AG09319 (cell line): ENCODE data around the gene NDUFAF3.

ENCODE experiments used
- DNase-seq: peaks from one replicate; pipeline ENCODE4 v3.0.0-alpha.2; 2010; ENCODE audit warnings: low read depth; ENCODE audit errors: extremely low read depth
- TF ChIP-seq, protein P1 (sequence below): IDR thresholded peaks from 2 replicates; pipeline ENCODE4 v1.5.1; 2011; ENCODE audit warnings: low read depth, mild to moderate bottlenecking, inconsistent platforms, low read length, moderate library complexity

The NDUFAF3 gene

DNA sequence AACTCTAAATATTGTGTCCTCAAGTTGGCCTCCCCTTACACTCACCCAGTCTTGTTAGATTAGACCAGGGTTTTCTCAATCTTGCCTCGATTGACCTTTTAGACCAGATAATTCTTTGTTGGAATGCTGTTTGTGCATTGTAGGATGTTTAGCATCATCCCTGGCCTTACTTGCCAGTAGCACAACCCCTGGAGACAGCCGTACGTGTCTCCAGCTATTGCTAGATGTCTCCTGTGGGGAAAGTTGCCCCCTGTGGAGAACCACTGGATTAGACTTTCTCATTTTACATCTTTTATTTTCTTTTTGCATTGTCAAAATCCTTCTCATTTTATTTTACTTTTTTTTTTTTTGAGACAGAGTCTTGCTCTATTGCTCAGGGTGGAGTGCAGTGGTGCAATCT, 12.5 kb upstream of the NDUFAF3 start:
- no peak for DNase-seq
- TF ChIP-seq, protein P1, sequence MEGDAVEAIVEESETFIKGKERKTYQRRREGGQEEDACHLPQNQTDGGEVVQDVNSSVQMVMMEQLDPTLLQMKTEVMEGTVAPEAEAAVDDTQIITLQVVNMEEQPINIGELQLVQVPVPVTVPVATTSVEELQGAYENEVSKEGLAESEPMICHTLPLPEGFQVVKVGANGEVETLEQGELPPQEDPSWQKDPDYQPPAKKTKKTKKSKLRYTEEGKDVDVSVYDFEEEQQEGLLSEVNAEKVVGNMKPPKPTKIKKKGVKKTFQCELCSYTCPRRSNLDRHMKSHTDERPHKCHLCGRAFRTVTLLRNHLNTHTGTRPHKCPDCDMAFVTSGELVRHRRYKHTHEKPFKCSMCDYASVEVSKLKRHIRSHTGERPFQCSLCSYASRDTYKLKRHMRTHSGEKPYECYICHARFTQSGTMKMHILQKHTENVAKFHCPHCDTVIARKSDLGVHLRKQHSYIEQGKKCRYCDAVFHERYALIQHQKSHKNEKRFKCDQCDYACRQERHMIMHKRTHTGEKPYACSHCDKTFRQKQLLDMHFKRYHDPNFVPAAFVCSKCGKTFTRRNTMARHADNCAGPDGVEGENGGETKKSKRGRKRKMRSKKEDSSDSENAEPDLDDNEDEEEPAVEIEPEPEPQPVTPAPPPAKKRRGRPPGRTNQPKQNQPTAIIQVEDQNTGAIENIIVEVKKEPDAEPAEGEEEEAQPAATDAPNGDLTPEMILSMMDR = no peak

GRCh38 chr3:49012441-49013017, 9.4 kb upstream of the NDUFAF3 start:
- DNase-seq = no peak
- TF ChIP-seq, protein P1 = no peak

DNA sequence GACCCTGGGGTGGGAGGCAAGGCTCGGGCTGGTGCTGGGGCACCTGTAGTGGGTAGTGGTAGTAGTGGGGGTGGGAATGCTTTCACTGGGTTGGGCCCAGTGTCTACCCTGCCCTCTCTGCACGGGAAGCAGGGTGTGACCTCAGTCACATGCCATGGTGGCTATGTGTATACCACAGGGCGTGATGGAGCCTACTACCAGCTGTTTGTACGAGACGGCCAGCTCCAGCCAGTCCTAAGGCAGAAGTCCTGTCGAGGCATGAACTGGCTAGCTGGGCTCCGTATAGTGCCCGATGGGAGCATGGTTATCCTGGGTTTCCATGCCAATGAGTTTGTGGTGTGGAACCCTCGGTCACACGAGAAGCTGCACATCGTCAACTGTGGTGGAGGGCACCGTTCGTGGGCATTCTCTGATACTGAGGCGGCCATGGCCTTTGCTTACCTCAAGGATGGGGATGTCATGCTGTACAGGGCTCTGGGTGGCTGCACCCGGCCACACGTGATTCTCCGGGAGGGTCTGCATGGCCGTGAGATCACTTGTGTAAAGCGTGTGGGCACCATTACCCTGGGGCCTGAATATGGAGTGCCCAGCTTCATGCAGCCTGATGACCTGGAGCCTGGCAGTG, 8.7 kb upstream of the NDUFAF3 start:
- TF ChIP-seq, protein P1 = no peak
- DNase-seq = no peak

DNA sequence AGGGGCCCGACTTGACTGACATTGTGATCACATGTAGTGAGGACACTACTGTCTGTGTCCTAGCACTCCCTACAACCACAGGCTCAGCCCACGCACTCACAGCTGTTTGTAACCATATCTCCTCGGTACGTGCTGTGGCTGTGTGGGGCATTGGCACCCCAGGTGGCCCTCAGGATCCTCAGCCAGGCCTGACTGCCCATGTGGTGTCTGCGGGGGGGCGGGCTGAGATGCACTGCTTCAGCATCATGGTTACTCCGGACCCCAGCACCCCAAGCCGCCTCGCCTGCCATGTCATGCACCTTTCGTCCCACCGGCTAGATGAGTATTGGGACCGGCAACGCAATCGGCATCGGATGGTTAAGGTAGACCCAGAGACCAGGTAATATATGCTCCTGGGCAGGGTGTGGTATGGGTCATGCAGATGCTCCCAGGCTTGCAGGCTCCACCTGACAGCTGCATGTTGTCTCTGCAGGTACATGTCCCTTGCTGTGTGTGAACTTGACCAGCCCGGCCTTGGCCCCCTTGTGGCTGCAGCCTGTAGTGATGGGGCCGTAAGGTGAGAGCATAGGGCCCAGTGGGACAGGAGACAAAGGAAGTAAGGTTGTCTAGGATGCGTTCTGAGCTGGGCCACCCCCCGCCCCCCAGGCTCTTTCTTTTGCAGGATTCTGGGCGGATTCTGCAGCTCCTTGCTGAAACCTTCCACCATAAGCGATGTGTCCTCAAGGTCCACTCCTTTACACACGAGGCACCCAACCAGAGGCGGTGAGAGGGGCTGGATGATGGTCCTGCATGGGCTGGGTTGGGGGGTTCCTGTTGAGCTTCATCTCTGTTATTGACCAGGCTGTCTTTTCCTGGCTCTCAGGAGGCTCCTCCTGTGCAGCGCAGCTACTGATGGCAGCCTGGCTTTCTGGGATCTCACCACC, 7.9 kb upstream of the NDUFAF3 start:
- DNase-seq = no peak
- TF ChIP-seq, protein P1 = peak; percentile 58

DNA sequence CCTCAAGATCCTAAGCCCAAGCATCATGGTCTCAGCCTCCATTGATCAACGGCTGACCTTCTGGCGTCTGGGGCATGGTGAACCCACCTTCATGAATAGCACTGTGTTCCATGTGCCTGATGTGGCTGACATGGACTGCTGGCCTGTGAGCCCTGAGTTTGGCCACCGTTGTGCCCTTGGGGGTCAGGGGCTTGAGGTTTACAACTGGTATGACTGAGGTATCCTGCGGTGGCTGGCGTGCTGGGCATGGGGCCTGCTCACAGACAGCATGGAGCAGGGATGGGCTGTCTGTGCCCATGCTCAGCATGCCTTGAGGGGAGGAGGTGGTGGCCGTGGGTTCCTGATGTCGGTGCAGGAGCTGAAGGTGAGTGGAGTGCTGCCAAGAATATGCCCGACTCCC, 6.8 kb upstream of the NDUFAF3 start:
- TF ChIP-seq, protein P1 = no peak
- DNase-seq = no peak

DNA sequence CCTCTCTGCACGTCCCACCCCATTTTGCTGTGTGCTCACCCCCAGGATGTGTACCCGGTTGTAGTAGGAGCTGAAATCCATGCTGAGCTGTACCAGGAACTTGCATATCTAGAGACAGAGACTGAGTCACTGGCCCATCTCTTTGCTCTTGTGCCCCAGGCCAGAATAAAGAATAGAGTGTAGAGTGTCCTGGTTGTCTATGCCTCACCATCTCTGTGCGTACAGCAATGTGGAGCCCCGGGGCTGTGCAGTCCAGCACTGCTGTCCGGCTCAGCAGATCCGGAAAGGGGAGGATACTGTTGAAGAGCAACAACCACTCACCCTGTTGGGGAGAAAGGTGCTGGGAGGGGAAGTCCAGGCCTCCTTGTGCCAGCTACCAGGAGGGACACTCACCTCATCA, 6.2 kb upstream of the NDUFAF3 start:
- no peak for DNase-seq
- TF ChIP-seq, protein P1 = no peak
